A549 (cell line): ENCODE data around the gene PSRC1.

Experiments
- CTCF ChIP-seq: fragments of >200 bp; sonication (Bioruptor Twin); formaldehyde crosslinking; IDR thresholded peaks from 3 replicates; pipeline ENCODE4 v1.5.1; 2016
- MAX ChIP-seq: IDR thresholded peaks from 2 replicates; pipeline ENCODE4 v1.6.1; 2012
- POLR2A ChIP-seq: IDR thresholded peaks from 2 replicates; pipeline ENCODE4 v1.6.1; 2012; ENCODE audit warnings: mild to moderate bottlenecking, low read length
- REST ChIP-seq: fragments of 200-600 bp; sonication (generic); IDR thresholded peaks from 2 replicates; pipeline ENCODE4 v1.6.1; 2016; ENCODE audit warnings: antibody characterized with exemption, mild to moderate bottlenecking, moderate library complexity

- TF ChIP-seq CTCF (no peak), POLR2A (no peak), REST (no peak), MAX (no peak)
Observed at GRCh38 chr1:109255678-109256077, 27.3 kb downstream of the PSRC1 start.
